T47D (cell line): ENCODE measurements around the gene CGB2.
"Not testable (repeated sequence)": the region's sequence is repeated elsewhere in the genome, so short reads cannot be mapped to it uniquely, and the experiment has no call there.

Source experiments
- DNase-seq, 2 experiments: peaks; one replicate each; pipeline versions ENCODE4 v3.0.0 to v3.0.0-alpha.2; 2011 to 2012; ENCODE audit warnings: low read depth in 1 of 2, low spot score in 1 of 2
- JUND ChIP-seq: IDR thresholded peaks from 2 replicates; pipeline ENCODE4 v1.6.1; 2012; ENCODE audit warnings: low read depth
- in situ Hi-C: cut with HindIII; loops from 2 replicates; pipeline ENCODE4 v1.10.0; 2016; ENCODE audit warnings: low sequenced_read_pairs, low pct_unique_long_range_greater_than_20kb

CGB2 gene

DNA sequence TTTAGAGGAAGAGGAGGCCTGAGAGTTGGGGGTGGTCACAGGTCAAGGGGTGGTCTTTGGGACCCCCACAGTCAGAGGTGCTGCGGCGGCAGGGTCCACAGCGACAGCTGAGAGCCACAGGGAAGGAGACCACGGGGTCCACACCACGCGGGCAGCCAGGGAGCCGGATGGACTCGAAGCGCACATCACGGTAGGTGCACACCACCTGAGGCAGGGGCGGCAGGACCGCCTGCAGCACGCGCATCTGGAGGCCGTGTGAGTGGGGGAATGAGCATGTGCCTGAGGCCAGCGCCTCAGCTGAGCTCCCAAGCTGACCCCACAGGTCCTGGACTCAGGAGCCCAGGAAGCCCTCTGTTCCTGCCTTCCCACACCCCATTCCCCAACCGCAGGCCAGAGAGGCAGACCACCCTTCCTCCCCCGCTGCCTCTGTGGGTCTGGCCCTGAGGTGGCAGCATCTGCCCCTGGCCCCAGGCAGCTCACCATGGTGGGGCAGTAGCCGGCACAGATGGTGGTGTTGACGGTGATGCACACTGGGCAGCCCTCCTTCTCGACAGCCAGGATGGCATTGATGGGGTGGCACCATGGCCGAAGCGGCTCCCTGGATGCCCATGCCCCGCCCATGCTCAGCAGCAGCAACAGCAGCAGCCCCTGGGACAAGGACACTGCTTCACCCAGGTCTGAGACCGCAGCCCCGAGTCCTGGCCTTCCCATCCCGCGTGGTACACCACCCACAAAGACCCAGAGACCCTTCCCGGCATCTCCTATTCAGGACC lies 15.4 kb upstream of the CGB2 start:
- in situ Hi-C loops, result no loop called here
- TF ChIP-seq JUND, result no peak
- DNase-seq, result no peak

DNA sequence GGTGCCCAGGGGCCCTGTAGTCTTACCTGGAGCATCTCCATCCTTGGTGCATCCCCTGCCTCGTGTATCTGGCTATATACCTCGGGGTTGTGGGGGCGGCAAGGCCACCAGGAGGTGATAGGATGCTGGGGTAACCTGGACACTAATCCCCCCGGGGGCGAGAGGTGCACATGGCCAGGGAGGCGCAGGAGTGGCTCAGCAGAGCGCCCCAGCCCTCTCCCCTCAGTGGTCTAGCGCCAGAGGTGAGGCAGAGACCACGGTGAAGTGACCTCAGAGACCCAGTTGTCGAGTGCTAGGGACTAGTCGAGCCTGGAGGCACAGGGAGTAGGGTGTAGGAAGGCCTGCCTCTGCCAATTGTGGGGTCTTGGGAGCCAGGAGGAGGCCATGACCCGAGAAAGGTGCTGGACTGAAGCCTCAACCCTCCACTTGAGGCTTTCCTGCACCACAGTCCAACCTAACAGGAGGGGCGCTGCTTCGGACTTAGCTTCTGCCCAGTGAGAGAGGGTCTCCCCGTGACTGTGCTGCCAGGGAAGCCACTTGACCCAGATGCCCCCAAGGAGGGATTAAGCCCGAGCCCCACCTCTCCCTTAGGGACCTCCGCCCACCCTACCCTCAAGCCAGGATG lies 14.5 kb upstream of the CGB2 start, which contains the start of gene LHB:
LHB (minus strand) TSS at position 51 of the 625 bp plus-strand sequence; CDS start at position 41, 10 bp downstream.
- no peak for DNase-seq
- in situ Hi-C loops, result no loop called here
- no peak for TF ChIP-seq JUND

DNA sequence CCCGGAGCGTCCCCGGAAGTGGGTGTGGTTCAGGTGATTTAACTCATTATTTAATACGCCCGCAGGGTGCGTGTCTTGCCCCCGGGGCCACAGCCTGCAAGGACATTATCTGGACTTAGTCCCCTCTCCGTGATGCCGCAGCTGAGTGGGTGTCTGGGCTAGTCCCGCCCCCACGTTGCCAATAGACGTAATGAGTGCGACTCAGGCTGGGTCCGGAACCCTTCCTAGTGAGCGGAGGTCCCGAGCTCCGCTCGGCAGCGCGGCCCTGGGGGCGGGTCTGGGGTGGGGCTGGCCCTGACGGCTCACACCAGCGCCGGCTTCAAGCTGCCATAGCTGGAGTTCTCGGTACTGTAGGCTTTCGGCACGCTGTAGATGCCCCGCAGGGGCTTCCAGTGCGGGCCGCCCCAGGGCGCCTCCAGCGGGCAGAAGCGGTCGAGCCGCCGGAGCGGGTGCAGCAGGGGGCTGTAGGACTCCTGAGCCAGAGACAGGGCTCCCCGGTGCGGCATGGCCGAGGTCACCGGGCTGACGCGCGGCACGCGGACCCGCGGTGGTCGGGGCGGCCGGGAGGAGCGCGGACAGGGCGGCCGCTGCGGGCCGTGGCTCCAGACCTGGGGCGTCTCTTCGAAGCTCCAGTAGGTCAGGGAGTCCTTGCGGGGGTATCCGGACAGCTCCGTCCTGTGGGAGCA lies 13.9 kb upstream of the CGB2 start:
- DNase-seq, result peak in 1 of 2 experiments; percentile 45
- in situ Hi-C loops, result no loop called here
- TF ChIP-seq JUND, result no peak

DNA sequence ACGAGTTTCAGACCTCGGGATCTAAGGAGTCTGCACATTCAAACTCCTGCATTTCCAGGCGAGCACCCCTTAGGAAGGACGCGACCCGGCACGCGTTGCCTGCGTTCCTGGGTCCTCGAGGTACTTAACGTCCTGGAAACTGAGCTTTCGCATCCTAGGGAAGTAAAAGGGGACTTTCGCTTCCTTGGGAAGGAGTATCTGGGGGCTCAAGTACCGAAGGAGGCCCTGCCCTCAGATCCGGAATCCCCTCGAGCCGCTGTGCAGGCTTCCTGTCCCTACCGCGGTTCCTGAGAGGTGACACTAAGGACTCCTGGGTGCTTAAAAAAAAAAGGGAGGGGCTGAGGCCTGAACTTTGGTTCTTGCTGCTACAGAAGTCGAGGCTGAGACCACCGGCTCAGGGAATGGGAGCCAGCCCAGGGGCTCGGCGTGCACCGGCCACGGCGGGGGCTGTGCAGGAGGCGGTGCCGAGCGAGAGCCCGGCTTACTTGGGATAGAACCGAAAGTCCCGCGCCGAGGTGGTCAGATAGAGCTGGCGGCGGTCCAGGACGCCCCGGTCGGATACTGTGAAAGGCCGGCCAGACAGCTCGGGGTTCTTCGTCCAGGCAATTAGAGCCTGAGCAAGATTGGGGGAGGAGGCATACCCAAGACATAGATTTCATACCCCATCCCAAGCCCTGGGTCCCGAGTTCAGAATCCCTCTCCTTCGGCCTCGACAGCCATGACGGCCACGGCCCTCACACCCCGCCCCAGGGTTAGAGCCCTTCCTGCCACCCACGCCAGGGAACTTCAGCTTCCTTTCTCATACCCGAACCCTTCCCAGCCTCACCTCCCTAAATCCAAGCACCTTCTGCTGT lies 13.1 kb upstream of the CGB2 start:
- DNase-seq, in situ Hi-C loops: not testable (repeated sequence)

DNA sequence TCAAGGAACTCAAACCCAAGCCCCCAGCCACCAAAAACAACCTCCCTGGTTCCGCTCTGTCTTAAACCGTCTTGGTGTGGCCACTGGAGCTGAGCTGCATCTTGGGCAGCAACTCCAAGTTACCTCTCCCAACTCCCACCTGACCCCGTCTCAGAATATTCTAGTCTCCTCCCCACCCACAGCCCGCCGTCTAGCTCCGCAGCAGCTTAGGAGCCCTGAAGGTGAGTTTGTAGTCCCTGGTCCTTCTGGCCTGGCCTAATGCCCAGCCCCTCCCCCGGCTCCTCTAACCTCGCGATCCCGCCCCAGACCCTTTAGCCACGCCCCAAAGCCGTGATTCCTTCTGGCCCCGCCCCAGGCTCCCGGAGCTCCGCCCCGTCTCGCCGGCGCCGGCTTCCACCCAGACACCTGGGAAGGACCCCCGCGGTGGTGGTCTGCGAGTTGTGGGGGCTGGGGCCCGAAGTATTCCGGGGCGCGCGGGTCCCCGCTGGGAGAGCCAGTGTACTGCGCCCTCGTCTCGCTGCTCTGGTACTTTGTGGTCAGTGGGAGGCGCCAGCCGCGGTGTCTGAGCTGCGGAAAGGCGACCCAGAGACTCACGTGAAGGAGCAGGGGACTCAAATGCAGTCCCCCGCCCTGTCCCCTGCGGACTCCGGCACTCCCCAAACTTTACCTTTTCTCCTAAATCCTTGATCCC lies 12.3 kb upstream of the CGB2 start:
- DNase-seq, result peak; percentile 74 to 75
- TF ChIP-seq JUND, result no peak
- in situ Hi-C loops, result no loop called here

DNA sequence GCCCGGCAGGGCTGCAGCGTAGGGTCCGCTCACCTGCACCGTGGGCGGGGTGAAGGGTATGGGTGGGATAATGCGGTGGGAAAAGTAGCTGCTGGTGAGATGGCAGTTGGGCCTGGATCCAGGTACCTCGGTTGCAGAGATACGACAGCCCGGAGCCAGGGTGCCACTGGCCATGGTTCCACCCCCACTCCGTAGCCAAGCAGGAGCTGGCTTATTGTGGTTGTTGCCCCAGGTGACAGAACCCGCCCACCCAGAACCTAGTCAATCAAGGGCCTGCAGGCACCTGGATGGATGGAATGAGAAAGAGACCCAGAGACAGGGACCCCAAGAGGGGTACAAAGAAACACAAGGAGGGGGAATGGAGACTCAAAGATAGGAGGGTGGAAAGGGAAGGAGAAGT lies 11.3 kb upstream of the CGB2 start:
- no peak for DNase-seq
- no peak for TF ChIP-seq JUND
- in situ Hi-C loops, result no loop called here

DNA sequence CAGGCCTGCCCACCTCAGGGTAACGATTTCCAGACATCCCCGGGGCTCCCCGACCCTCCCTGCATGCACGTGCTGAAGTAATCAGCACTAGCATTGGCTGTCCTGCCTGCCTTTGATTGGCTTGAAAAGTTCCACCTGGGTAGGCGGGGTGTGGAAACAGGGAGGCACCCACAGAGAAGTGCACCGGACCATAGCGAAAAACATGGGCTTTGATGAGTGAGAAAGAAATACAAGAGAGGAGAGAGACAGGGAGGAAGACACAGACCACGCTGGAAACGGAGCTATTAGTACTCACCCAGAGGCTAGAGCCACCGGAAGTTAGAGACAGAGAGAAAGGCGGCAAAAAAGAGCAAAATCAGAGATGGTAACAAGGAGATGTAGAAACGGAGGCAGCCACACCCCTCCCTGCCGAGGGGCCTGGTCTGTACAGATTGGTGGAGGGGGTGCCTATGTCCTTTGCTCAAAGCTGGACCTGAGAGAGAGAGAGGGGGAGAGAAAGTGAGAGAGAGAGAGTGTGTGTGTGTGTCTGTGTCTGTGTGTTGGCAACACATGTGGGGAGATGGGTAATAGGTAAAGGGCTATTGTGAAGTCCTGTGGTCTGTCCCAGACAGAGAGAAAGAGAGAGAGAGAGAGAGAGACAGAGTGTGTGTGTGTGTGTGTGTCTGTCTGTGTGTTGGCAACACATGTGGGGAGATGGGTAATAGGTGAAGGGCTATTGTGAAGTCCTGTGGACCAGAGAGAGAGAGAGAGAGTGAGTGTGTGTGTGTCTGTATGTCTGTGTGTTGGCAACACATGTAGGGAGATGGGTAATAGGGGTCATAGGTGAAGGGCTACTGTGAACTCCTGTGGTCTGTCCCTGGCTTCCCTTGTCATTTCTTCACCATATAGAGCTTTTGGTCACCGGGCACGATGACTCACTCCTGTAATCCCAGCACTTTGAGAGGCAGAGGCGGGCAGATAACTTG lies 10.5 kb upstream of the CGB2 start:
- no peak for TF ChIP-seq JUND
- no peak for DNase-seq
- in situ Hi-C loops, result no loop called here

DNA sequence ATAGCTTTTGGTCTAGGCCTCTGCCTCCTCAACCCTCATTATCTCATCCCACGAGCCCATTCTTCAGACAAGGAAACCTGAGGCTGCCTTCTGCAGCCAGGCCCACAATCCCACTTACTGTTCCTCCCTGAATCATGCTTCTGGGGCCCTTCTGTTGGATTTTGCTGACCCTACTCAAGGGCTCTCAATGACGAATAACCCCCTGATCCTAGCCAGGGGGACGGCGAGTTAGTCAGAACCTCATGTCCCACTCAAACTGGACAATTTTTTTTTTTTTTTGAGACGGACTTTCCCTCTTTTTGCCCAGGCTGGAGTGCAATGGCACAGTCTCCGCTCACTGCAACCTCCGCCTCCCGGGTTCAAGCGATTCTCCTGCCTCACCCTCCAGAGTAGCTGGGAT lies 9.6 kb upstream of the CGB2 start:
- TF ChIP-seq JUND, result no peak
- DNase-seq, result no peak
- in situ Hi-C loops, result no loop called here

DNA sequence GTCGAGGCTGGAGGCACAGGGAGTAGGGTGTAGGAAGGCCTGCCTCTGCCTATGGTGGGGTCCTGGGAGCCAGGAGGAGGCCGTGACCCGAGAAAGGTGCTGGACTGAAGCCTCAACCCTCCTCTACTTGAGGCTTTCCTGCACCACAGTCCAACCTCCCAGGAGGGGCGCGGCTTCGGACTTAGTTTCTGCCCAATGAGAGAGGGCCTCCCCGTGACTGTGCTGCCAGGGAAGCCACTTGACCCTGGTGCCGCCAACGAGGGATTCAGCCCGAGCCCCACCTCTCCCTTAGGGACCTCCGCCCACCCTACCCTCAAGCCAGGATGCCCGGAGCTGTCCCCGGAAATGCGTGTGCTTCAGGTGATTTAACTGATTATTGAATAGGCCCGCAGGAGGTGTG lies 7.5 kb upstream of the CGB2 start, which contains the start of gene CGB3:
CGB3 (minus strand) TSS at position 101 of the 400 bp plus-strand sequence. CDS start 362 bp downstream, outside the sequence.
- DNase-seq, in situ Hi-C loops: not testable (repeated sequence)

DNA sequence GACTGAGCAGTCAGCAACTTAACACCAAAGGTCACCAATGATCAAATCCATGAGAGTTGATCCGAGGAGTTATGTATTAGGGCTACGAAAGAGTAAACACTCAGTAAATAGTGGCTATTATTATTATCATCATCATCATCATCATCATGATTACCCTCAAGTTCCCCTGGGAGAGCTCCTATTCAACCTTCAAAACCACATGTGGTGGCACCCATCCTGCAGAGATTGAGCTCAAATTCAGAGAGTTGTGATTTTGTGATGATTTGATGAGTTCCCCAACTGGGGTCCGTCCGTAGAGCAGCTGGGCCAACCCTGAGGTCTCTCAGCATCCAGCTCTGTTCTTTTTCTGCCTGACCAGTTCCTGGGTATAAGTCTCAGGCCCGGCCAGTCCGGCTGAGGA lies 6.6 kb upstream of the CGB2 start:
- DNase-seq, in situ Hi-C loops: not testable (repeated sequence)

DNA sequence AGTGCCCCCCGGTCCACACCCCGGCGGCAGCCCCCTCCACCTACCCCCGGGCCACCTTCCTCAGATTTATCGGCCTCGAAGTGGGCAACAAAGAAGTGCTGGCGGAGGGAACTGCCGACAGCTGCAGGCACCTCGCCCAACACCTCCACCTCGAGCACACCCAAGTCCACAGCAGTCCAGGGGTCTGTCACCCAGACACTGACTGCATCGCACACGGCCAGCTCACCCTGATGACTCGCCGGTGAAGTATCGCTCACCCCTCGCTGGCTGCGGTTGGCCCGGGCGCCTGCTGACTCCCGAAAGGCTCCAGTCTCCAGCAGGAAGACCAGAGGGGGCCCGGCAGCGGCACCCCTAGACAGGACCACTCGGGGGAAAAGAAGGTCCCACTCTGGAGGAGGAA lies 6.1 kb upstream of the CGB2 start:
- DNase-seq, in situ Hi-C loops: not testable (repeated sequence)

DNA sequence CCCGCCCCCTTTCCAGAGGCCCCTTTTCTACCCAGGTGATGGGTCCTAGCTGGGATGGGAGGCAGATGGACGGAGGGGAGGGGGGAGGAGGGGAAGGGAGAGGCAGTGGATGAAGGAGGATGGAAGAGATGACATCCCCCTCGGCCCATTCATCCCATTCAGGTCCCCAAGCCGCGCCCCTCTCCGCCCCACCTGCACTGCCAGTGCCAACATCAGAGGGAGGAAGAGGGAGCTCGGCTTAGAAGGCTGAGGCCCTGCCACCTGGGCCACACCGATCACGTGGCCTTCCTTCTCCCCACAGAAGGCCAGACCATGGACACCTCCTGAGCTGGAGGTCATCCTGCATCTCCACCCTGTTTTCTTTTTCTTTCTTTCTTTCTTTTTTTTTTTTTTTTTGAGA lies 3.0 kb upstream of the CGB2 start:
- in situ Hi-C loops, DNase-seq: not testable (repeated sequence)

DNA sequence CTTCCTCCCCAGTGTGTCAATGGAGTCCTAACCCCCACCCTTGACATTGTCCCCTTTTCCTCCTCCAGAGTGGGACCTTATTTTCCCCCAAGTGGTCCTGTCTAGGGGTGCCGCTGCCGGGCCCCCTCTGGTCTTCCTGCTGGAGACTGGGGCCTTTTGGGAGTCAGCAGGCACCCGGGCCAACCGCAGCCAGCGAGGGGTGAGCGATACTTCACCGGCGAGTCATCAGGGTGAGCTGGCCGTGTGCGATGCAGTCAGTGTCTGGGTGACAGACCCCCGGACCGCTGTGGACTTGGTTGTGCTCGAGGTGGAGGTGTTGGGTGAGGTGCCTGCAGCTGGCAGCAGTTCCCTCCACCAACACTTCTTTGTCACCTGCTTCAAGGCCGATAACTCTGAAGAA lies 1.9 kb upstream of the CGB2 start:
- DNase-seq, in situ Hi-C loops: not testable (repeated sequence)

DNA sequence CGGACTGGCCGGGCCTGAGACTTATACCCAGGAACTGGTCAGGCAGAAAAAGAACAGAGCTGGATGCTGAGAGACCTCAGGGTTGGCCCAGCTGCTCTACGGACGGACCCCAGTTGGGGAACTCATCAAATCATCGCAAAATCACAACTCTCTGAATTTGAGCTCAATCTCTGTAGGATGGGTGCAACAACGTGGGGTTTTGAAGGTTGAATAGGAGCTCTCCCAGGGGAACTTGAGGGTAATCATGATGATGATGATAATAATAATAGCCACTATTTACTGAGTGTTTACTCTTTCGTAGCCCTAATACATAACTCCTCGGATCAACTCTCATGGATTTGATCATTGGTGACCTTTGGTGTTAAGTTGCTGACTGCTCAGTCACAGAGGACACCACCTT lies 1.4 kb upstream of the CGB2 start:
- in situ Hi-C loops, DNase-seq: not testable (repeated sequence)

DNA sequence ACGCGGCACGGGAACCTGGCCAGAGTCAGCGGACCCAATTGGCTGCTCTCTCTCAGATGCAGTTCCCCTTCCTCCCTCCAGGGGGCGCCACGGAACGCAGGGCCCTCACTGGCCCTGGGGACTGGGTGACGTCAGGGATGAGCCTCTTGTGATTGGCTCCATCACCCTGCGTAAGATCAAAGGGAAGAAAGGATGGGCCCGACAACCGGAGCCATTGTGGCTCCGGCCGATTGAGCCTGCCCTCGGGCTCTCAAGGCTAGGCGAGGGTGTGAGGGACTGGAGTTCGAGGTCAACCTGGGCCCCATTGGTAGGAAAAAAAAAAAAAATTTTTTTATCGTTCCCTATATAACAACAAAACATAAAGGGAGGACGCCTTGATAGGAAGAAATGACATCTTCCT lies 5.1 kb downstream of the CGB2 start, which contains the start of gene CGB1:
CGB1 (minus strand) TSS at position 81 of the 400 bp plus-strand sequence. CDS start 184 bp downstream, outside the sequence.
- in situ Hi-C loops, result not testable (repeated sequence)
- peak in 1 of 2 experiments; percentile 29 for DNase-seq
